Natural killer cell (primary cell): Measurements from ENCODE around the gene SAMD10. TPM values are rescaled to one million over a fixed set of nuclear protein-coding genes. Genes with fewer than 3 reads are reported as not detected.
"Not testable (repeated sequence)": the region's sequence is repeated elsewhere in the genome, so short reads cannot be mapped to it uniquely, and the experiment has no call there.

Experiments
- ATAC-seq, 3 donors: fragments of 150-1000 bp in 2 of 3; fragments of 200-7000 bp in 1 of 3; cut with Tn5 transposase; 1 replicate in 1 of 3; 2 replicates in 2 of 3; pipeline ENCODE4 v1.10.0; 2021; ENCODE audit warnings: mild to moderate bottlenecking in 2 of 3, moderate library complexity in 2 of 3
- DNase-seq, 2 donors: peaks; one replicate each; pipeline versions ENCODE4 v3.0.0 to v3.0.0-alpha.2; 2013 to 2021; ENCODE audit warnings: mixed read lengths in 1 of 2
- H3K27ac ChIP-seq: one replicate; pipeline ENCODE4 v1.5.1; 2013; ENCODE audit warnings: mild to moderate bottlenecking, low read length
- H3K27me3 ChIP-seq: one replicate; pipeline ENCODE4 v1.6.1; 2013; ENCODE audit warnings: low read length; ENCODE audit not compliant: control insufficient read depth, insufficient read depth
- H3K36me3 ChIP-seq: one replicate; pipeline ENCODE4 v1.6.1; 2013; ENCODE audit warnings: low read length; ENCODE audit not compliant: control insufficient read depth, insufficient read depth
- H3K4me1 ChIP-seq: one replicate; pipeline ENCODE4 v1.6.1; 2013; ENCODE audit warnings: low read length; ENCODE audit not compliant: control insufficient read depth, insufficient read depth
- H3K4me3 ChIP-seq: one replicate; pipeline ENCODE4 v1.5.1; 2013; ENCODE audit warnings: low read length
- H3K9me3 ChIP-seq: one replicate; pipeline ENCODE4 v1.6.1; 2013; ENCODE audit warnings: low read length; ENCODE audit not compliant: control insufficient read depth, insufficient read depth
- H3K27ac Mint-ChIP-seq, 2 donors: one replicate each; pipeline ENCODE4 v1.8.0; 2022; ENCODE audit warnings: mild to moderate bottlenecking in 2 of 2, mixed read lengths in 2 of 2, moderate library complexity in 1 of 2
- H3K27me3 Mint-ChIP-seq, 2 donors: one replicate each; pipeline ENCODE4 v1.8.0; 2022; ENCODE audit warnings: low read depth in 2 of 2, mixed read lengths in 2 of 2
- H3K36me3 Mint-ChIP-seq: one replicate; pipeline ENCODE4 v1.8.0; 2022; ENCODE audit warnings: mixed read lengths
- H3K4me1 Mint-ChIP-seq, 2 donors: one replicate each; pipeline ENCODE4 v1.8.0; 2022; ENCODE audit warnings: mixed read lengths in 2 of 2
- H3K4me3 Mint-ChIP-seq: one replicate; pipeline ENCODE4 v1.8.0; 2022; ENCODE audit warnings: mild to moderate bottlenecking, moderate library complexity, mixed read lengths
- H3K9me3 Mint-ChIP-seq, 2 donors: one replicate each; pipeline ENCODE4 v1.8.0; 2022; ENCODE audit warnings: mixed read lengths in 2 of 2
- WGBS: methylation state at CpG from one replicate; pipeline ENCODE4 v1.1.7; 2013; ENCODE audit warnings: missing lambda C conversion rate; ENCODE audit not compliant: insufficient coverage; 5-methylcytosine and 5-hydroxymethylcytosine counted together
- intact Hi-C: fragments of 100-400 bp; cut with micrococcal nuclease; formaldehyde crosslinking; loops from one replicate; pipeline ENCODE4 v1.14.2; 2022
- total RNA-seq, 4 donors: library from RNA; stranded (reverse); fragments of 120-200 nt in 1 of 4; gene quantifications; one replicate each; pipeline versions ENCODE4 v1.2.3 to v1.2.4, GENCODE V29; 2013 to 2022
- TF ChIP-seq, protein P1 (sequence below): fragments of 200-600 bp; IDR thresholded peaks from one replicate; pipeline ENCODE4 v1.8.0; 2022; ENCODE audit warnings: antibody characterized with exemption

Gene SAMD10
- total RNA-seq, 3 donors from 2014 or later (not counting 1 experiment from before 2014, with no cell fraction given), result 15.2 to 22.3 (median 17.6) TPM

DNA sequence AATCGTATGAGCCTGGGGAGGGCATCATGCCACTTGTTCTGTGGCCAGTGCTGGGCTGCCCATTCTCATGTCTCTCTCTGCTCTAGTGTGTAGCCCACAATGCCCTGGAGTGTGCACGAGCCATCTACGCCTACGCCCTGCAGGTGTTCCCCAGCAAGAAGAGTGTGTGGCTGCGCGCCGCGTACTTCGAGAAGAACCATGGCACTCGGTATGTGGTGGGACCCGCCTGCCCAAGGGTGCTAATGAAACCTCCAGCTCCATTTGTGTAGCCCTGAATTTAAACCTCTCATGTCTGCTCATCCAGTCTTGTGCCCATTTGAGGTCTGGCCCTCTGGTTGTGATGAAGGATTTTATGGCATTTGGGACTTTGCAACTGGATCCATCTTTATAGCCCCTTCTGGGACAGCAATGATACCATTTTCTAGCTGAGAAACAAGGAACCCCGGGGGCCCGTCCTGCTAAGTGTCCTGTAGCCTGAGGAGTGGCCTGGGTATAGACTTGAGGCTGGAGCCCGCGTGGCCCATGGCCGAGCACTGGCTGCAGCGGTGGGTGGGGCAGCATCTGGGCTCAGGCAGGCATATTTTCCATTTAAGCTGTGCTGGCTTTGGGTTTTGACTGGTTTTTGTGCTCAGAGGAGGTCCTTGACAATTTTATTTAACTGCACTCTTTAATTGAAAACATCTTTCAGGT, 43.4 kb upstream of the SAMD10 start:
- H3K27ac ChIP-seq, result no peak overlapping the region
- no peak overlapping the region for H3K4me3 Mint-ChIP-seq
- no peaks in the 10 kb centered on the region for H3K27me3 ChIP-seq
- H3K4me1 ChIP-seq, result no peaks in the 10 kb centered on the region
- H3K4me3 ChIP-seq, result no peak overlapping the region
- TF ChIP-seq, protein P1, sequence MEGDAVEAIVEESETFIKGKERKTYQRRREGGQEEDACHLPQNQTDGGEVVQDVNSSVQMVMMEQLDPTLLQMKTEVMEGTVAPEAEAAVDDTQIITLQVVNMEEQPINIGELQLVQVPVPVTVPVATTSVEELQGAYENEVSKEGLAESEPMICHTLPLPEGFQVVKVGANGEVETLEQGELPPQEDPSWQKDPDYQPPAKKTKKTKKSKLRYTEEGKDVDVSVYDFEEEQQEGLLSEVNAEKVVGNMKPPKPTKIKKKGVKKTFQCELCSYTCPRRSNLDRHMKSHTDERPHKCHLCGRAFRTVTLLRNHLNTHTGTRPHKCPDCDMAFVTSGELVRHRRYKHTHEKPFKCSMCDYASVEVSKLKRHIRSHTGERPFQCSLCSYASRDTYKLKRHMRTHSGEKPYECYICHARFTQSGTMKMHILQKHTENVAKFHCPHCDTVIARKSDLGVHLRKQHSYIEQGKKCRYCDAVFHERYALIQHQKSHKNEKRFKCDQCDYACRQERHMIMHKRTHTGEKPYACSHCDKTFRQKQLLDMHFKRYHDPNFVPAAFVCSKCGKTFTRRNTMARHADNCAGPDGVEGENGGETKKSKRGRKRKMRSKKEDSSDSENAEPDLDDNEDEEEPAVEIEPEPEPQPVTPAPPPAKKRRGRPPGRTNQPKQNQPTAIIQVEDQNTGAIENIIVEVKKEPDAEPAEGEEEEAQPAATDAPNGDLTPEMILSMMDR, result no peak
- H3K27me3 Mint-ChIP-seq, result no peaks in the 10 kb centered on the region
- peaks cover 0 to 6% of the 10 kb centered on the region in 2 donors for H3K4me1 Mint-ChIP-seq
- H3K36me3 Mint-ChIP-seq, result no peaks in the 10 kb centered on the region
- ATAC-seq (no peak), DNase-seq (no peak)
- no peaks in the 10 kb centered on the region for H3K9me3 Mint-ChIP-seq
- intact Hi-C loops, result no loop called here
- H3K27ac Mint-ChIP-seq, result no peak overlapping the region
- H3K9me3 ChIP-seq, result no peaks in the 10 kb centered on the region
- WGBS, result 98% methylated on average over 17 of the region's 17 CpGs
- peaks cover 81% of the 10 kb centered on the region for H3K36me3 ChIP-seq

DNA sequence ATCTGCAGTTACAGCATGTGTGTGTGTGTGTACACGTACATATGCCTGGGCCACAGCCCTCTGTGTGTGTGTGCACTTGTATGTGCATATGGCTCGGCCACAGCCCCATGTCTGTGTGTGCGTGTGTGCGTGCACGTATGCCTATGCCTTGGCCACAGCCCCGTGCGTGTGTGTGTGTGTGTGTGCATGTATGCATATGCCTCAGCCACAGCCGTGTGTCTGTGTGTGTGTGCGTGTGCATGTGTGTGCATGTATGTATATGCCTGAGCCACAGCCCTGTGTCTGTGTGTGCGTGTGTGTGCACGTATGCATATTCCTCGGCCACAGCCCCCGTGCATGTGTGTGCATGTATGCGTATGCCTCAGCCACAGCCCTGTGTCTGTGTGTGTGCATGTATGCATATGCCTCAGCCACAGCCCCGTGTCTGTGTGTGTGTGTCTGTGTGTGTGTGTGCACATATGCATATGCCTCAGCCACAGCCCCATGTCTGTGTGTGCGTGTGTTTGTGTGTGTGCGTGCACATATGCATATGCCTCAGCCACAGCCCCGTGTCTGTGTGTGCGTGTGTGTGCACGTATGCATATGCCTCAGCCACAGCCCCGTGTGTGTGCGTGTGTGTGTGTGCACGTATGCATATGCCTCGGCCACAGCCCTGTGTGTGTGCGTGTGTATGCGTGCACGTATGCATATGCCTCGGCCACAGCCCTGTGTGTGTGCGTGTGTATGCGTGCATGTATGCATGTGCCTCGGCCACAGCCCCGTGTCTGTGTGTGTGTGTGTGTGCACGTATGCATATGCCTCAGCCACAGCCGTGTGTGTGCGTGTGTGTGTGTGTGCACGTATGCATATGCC, 41.9 kb upstream of the SAMD10 start:
- TF ChIP-seq, protein P1, result no peak
- Histone ChIP-seq H3K9me3 (no peaks in the 10 kb centered on the region), H3K4me3 (no peak overlapping the region), H3K36me3 (peaks cover 74% of the 10 kb centered on the region), H3K27ac (no peak overlapping the region), H3K4me1 (no peaks in the 10 kb centered on the region), H3K27me3 (no peaks in the 10 kb centered on the region)
- H3K9me3 Mint-ChIP-seq, result no peaks in the 10 kb centered on the region
- intact Hi-C loops, result no loop called here
- H3K4me3 Mint-ChIP-seq, result no peak overlapping the region
- no peak overlapping the region for H3K27ac Mint-ChIP-seq
- H3K4me1 Mint-ChIP-seq, result peaks cover 0 to 6% of the 10 kb centered on the region in 2 donors
- ATAC-seq (no peak), DNase-seq (no peak)
- 99% methylated on average over 36 of the region's 36 CpGs for WGBS
- H3K36me3 Mint-ChIP-seq, result no peaks in the 10 kb centered on the region
- no peaks in the 10 kb centered on the region for H3K27me3 Mint-ChIP-seq

DNA sequence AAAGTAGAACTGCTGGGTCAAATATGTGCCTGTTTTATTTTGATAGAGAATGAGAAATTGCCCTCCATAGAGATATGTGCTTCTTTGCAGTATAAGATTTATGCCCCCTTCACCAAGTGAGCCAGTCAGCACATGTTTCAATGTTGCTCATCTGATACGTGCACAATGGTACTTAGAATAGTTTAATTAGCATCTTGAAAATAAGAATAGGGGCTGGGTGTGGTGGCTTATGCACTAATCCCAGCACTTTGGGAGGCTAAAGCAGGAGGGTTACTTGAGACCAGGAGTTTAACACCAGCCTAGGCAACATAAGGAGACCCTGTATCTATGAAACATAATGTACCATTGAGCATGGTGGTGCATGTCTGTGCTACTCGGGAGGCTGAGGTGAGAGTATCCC, 36.2 kb upstream of the SAMD10 start:
- H3K36me3 ChIP-seq, result peaks cover 54% of the 10 kb centered on the region
- intact Hi-C loops, result no loop called here
- no peak for ATAC-seq
- Mint-ChIP-seq H3K36me3 (no peaks in the 10 kb centered on the region), H3K4me3 (peak overlapping the region; percentile 9), H3K27me3 (no peaks in the 10 kb centered on the region), H3K27ac (peak overlapping the region in 1 of 2 donors; percentile 31), H3K9me3 (no peaks in the 10 kb centered on the region), H3K4me1 (peaks cover 15 to 16% of the 10 kb centered on the region in 2 donors)
- H3K27me3 ChIP-seq, result no peaks in the 10 kb centered on the region
- H3K27ac ChIP-seq, result no peak overlapping the region
- peaks cover 13% of the 10 kb centered on the region for H3K9me3 ChIP-seq
- TF ChIP-seq, protein P1, result no peak
- H3K4me3 ChIP-seq, result no peak overlapping the region
- H3K4me1 ChIP-seq, result peaks cover 26% of the 10 kb centered on the region
- no peak for DNase-seq
- WGBS, result 97% methylated on average over 2 of the region's 2 CpGs

DNA sequence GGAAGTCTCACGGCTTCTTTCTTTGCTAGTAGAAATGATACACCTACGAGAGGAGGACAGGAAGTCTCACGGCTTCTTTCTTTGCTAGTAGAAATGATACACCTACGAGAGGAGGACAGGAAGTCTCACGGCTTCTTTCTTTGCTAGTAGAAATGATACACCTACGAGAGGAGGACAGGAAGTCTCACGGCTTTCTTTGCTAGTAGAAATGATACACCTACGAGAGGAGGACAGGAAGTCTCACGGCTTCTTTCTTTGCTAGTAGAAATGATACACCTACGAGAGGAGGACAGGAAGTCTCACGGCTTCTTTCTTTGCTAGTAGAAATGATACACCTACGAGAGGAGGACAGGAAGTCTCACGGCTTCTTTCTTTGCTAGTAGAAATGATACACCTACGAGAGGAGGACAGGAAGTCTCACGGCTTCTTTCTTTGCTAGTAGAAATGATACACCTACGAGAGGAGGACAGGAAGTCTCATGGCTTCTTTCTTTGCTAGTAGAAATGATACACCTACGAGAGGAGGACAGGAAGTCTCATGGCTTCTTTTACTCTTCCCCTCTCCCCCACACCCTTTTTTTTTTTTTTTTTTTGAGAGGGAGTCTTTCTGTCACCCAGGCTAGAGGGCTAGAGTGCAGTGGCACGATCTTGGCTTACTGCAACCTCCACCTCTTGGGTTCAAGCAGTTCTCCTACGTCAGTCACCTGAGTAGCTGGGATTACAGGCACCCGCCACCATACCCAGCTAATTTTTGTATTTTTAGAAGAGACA, 33.1 kb upstream of the SAMD10 start:
- peaks cover 16% of the 10 kb centered on the region for H3K9me3 ChIP-seq

More for the DNA sequence above, 33.1 kb upstream of the SAMD10 start:
- DNase-seq (peak in 1 of 2 donors; percentile 41), ATAC-seq (peak in 1 of 3 donors; percentile 44)
- peaks cover 48% of the 10 kb centered on the region for H3K36me3 ChIP-seq
- H3K27me3 Mint-ChIP-seq, H3K4me3 ChIP-seq, intact Hi-C loops, H3K36me3 Mint-ChIP-seq, H3K27me3 ChIP-seq, H3K9me3 Mint-ChIP-seq: not testable (repeated sequence)
- peaks cover 37% of the 10 kb centered on the region for H3K4me1 ChIP-seq
- H3K4me1 Mint-ChIP-seq, result peaks cover 25 to 32% of the 10 kb centered on the region in 2 donors
- H3K27ac Mint-ChIP-seq, result peak overlapping the region; percentile 82 to 91
- WGBS, result 77% methylated on average over 3 of the region's 20 CpGs
- peak overlapping the region; percentile 77 for H3K4me3 Mint-ChIP-seq
- H3K27ac ChIP-seq, result peak overlapping the region; percentile 83
